ENCODE data around the gene WWOX. TPM values are rescaled to one million over a fixed set of nuclear protein-coding genes. Genes with fewer than 3 reads are reported as not detected.

WWOX gene
- total RNA-seq, 1 experiment from 2014 or later: 15.6 TPM

- Histone ChIP-seq H2BK120ac (ENCODE audit: low read depth, low read length, poor library complexity, severe bottlenecking) (no peak overlapping the region), H3K56ac (ENCODE audit: insufficient read length, low read depth, low read length) (no peak overlapping the region), H3K4ac (ENCODE audit: low read depth, low read length) (no peak overlapping the region), H2AK5ac (ENCODE audit: insufficient read length, low read length) (no peak overlapping the region), H3K27ac (ENCODE audit: insufficient read length, low read depth, low read length) (no peak overlapping the region), H3K23ac (ENCODE audit: insufficient read length, low read depth, low read length) (no peak overlapping the region), H3K4me1 (ENCODE audit: insufficient read depth, low read length) (peaks cover 11% of the 10 kb centered on the region), H2AFZ (ENCODE audit: low read length) (no peak overlapping the region), H4K91ac (ENCODE audit: insufficient read length, low read depth, low read length) (no peak overlapping the region), H3K9me3 (ENCODE audit: control insufficient read depth, low read depth, low read length) (no peaks in the 10 kb centered on the region), H2BK5ac (ENCODE audit: insufficient read length, low read length) (no peak overlapping the region), H2BK15ac (ENCODE audit: low read depth, low read length) (no peak overlapping the region), H3K79me1 (ENCODE audit: insufficient read depth, low read depth, low read length, poor library complexity, severe bottlenecking) (no peaks in the 10 kb centered on the region), H4K5ac (ENCODE audit: insufficient read length, low read depth, low read length) (no peak overlapping the region), H3K27me3 (ENCODE audit: insufficient read depth, low read length) (no peaks in the 10 kb centered on the region), H3K9ac (ENCODE audit: extremely low read depth, insufficient read length, low read length) (no peak overlapping the region), H3K14ac (ENCODE audit: insufficient read depth, low read length) (no peak overlapping the region), H4K8ac (replicated peaks; ENCODE audit: insufficient read length, low read depth, low read length) (no peak overlapping the region), H3T11ph (ENCODE audit: low read length) (no peak overlapping the region), H3K23me2 (ENCODE audit: insufficient read length, low read depth, low read length, poor library complexity, severe bottlenecking) (no peaks in the 10 kb centered on the region), H3K18ac (ENCODE audit: insufficient read length, low read depth, low read length) (no peak overlapping the region), H4K20me1 (ENCODE audit: control insufficient read depth, insufficient read depth, insufficient read length) (no peaks in the 10 kb centered on the region), H3K79me2 (ENCODE audit: insufficient read depth, low read length) (no peaks in the 10 kb centered on the region), H3K4me2 (ENCODE audit: insufficient read depth, insufficient read length, low read length) (no peak overlapping the region), H2BK12ac (ENCODE audit: insufficient read length, low read depth, low read length) (no peak overlapping the region), H2BK20ac (ENCODE audit: low read depth, low read length, poor library complexity, severe bottlenecking) (no peak overlapping the region)
- Mint-ChIP-seq H3K4me3 (no peak overlapping the region), H3K27ac (peak overlapping the region; percentile 2 to 69 (median 15); a peak in 2 of 7 replicates), H3K4me1 (peaks cover 36 to 45% of the 10 kb centered on the region in 2 experiments), H3K27me3 (ENCODE audit: low read depth) (no peaks in the 10 kb centered on the region), H3K36me3 (ENCODE audit: insufficient read depth in 1 of 3, low read depth in 3 of 3) (no peaks in the 10 kb centered on the region), H3K9me3 (no peaks in the 10 kb centered on the region)
- TF ChIP-seq CTCF (conservative IDR thresholded peaks at IDR 0.05): no peak
- no peak for DNase-seq
- no CpG with 5 or more reads among the region's 7 CpGs for WGBS (ENCODE audit: extremely low coverage, insufficient read length, low lambda C conversion rate)
Observed at GRCh38 chr16:79097771-79098170, 998.3 kb downstream of the WWOX start.
